ENCODE data around the gene CCND1. TPM values are rescaled to one million over a fixed set of nuclear protein-coding genes. Genes with fewer than 3 reads are reported as not detected.

CCND1 gene
- 480 and 562 TPM in 2 replicates for total RNA-seq (2012; rRNA removed)

DNA sequence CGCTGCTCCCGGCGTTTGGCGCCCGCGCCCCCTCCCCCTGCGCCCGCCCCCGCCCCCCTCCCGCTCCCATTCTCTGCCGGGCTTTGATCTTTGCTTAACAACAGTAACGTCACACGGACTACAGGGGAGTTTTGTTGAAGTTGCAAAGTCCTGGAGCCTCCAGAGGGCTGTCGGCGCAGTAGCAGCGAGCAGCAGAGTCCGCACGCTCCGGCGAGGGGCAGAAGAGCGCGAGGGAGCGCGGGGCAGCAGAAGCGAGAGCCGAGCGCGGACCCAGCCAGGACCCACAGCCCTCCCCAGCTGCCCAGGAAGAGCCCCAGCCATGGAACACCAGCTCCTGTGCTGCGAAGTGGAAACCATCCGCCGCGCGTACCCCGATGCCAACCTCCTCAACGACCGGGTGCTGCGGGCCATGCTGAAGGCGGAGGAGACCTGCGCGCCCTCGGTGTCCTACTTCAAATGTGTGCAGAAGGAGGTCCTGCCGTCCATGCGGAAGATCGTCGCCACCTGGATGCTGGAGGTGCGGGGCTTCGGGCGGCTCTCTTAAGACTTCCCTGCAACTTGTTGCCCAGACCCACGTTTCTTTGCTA, at the start of gene CCND1:
TSS of gene CCND1 (plus strand) at position 162 of the 587 bp plus-strand sequence. CDS start at position 320, 158 bp downstream.
- Histone ChIP-seq H3K36me3 (ENCODE audit: insufficient read depth, low read length) (peaks cover 30% of the 10 kb centered on the region), H3K4me3 (ENCODE audit: low read length) (peak within 1 kb of the TSS; percentile 100), H3K27me3 (ENCODE audit: control insufficient read depth, insufficient read depth, low read length) (no peaks in the 10 kb centered on the region), H3K4me2 (ENCODE audit: low read length) (peak within 1 kb of the TSS; percentile 94), H3K9me3 (replicated peaks; ENCODE audit: low read length) (no peaks in the 10 kb centered on the region), H3K4me1 (ENCODE audit: control insufficient read depth, insufficient read depth, low read length) (peaks cover 60% of the 10 kb centered on the region), H3K9ac (ENCODE audit: low read depth, low read length) (peak within 1 kb of the TSS; percentile 99)

DNA sequence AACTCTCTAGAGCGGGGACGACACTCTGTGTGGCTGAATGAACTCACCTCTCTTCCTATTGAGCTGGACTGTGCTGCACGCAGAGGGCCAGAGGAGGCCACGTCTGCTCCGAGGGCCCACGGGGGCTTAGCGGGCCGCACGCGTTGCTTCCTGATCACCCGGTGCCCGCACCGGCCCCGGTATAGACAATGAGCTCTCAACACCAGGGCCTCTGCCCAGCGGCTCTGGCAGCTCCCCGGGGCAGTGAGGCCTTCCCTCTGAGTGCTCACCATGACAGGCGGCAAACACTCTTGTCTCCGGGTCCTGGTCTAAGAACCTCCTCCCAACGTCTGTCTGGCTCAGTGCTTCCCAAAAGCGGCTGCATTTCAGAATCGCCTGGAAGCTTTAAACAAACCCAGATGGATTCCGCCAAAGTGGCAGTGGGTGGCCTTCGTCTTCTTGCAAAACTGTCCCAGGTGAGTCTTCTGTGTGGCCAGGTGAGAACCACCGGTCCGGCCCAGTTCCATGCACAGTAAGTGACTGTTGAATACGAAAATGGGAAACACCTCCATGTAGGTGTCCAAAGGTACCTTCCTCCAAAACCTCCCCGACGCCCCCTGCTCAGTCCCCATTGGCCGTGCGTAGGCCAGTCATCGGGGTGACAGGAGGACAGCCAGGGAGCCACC, 47.8 kb upstream of the CCND1 start:
- Histone ChIP-seq H3K9me3 (replicated peaks; ENCODE audit: low read length) (no peaks in the 10 kb centered on the region), H3K4me3 (ENCODE audit: low read length) (no peak overlapping the region), H3K4me2 (ENCODE audit: low read length) (no peak overlapping the region), H3K27me3 (ENCODE audit: control insufficient read depth, insufficient read depth, low read length) (no peaks in the 10 kb centered on the region), H3K9ac (ENCODE audit: low read depth, low read length) (no peak overlapping the region), H3K36me3 (ENCODE audit: insufficient read depth, low read length) (no peaks in the 10 kb centered on the region), H3K4me1 (ENCODE audit: control insufficient read depth, insufficient read depth, low read length) (peaks cover 7% of the 10 kb centered on the region)

DNA sequence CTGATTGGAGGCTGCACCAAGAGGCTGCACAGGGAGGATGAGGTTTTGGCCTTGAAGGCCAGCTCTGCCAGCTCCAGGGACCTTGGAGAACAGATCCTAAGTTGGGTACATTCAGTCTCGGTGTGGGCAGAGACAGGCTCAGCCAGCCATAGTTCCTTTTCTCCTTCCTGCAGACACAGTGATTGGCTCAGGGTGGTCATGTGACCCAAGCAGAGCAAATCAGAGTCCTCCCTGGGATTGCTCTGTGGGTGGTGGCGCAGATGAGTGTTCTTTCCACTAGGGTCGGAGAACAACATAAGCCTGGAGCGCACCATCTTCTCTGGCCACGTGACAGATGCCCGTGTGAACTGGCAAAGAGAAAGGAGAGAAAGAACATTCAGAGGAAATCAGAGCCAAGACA, 47.1 kb upstream of the CCND1 start:
- H3K36me3 ChIP-seq (ENCODE audit: insufficient read depth, low read length), result no peaks in the 10 kb centered on the region
- H3K9ac ChIP-seq (ENCODE audit: low read depth, low read length), result no peak overlapping the region
- H3K4me2 ChIP-seq (ENCODE audit: low read length), result no peak overlapping the region
- no peak overlapping the region for H3K4me3 ChIP-seq (ENCODE audit: low read length)
- H3K27me3 ChIP-seq (ENCODE audit: control insufficient read depth, insufficient read depth, low read length), result no peaks in the 10 kb centered on the region
- H3K4me1 ChIP-seq (ENCODE audit: control insufficient read depth, insufficient read depth, low read length), result no peaks in the 10 kb centered on the region
- H3K9me3 ChIP-seq (replicated peaks; ENCODE audit: low read length), result no peaks in the 10 kb centered on the region

DNA sequence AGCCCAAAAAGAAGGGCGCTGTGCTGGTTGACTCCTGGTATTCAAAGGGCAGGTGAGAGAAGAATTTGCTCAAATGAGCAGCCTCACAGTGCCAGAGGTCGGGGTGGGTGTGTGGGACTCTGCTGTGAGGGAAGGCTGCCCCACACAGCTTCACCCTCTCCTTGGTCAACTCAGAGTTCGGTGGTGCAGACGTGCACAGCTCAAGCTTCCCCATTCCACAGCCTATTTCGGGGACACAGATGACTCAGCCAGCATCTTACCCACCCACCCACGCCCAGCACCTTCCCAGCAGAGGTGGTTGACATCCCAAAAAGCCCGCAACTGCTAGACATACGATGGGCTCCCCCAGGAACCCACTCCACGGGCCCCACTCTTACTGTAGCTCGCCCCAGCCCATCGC, 46.5 kb upstream of the CCND1 start:
- Histone ChIP-seq H3K36me3 (ENCODE audit: insufficient read depth, low read length) (no peaks in the 10 kb centered on the region), H3K9me3 (replicated peaks; ENCODE audit: low read length) (no peaks in the 10 kb centered on the region), H3K4me2 (ENCODE audit: low read length) (no peak overlapping the region), H3K4me1 (ENCODE audit: control insufficient read depth, insufficient read depth, low read length) (peaks cover 4% of the 10 kb centered on the region), H3K27me3 (ENCODE audit: control insufficient read depth, insufficient read depth, low read length) (no peaks in the 10 kb centered on the region), H3K4me3 (ENCODE audit: low read length) (no peak overlapping the region), H3K9ac (ENCODE audit: low read depth, low read length) (no peak overlapping the region)

DNA sequence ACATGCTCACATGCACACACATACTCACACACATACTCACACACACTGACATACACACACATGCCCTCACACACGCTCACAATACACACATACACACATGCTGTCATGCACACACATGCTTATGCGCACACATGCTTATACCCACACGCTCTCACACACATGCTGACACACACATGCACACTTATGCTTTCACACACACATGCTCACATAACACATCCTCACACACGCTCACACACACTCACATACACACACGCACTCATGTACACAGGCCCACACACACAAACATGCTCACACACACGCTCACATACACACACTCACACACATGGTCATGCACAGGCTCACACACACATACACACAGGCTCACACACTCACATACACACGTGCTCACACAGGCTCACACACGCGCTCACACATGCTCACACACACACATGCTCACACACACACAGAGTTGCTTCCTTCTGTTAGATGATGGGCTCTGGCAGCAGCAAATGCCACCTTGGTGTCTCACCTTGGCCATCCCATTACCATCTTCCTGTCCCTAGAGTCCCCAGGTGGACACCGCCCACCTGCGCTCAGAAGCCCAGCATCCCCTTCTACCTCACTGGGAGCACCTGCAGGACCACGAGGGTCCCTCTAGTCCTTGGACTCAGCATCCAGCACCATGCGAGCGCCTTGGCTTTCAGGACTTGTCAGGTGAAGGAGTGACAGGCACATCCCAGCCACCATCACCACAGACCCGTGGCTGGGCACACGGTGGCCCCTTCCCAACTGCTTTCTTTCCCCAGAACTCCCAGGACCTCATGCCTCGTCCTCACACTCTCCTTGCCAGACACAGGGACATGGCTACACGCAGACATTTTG, 44.9 kb upstream of the CCND1 start:
- H3K4me3 ChIP-seq (ENCODE audit: low read length), result no peak overlapping the region
- H3K9ac ChIP-seq (ENCODE audit: low read depth, low read length), result no peak overlapping the region
- H3K36me3 ChIP-seq (ENCODE audit: insufficient read depth, low read length), result no peaks in the 10 kb centered on the region
- peaks cover 6% of the 10 kb centered on the region for H3K4me1 ChIP-seq (ENCODE audit: control insufficient read depth, insufficient read depth, low read length)
- H3K9me3 ChIP-seq (replicated peaks; ENCODE audit: low read length), result no peaks in the 10 kb centered on the region
- no peaks in the 10 kb centered on the region for H3K27me3 ChIP-seq (ENCODE audit: control insufficient read depth, insufficient read depth, low read length)
- H3K4me2 ChIP-seq (ENCODE audit: low read length), result no peak overlapping the region

DNA sequence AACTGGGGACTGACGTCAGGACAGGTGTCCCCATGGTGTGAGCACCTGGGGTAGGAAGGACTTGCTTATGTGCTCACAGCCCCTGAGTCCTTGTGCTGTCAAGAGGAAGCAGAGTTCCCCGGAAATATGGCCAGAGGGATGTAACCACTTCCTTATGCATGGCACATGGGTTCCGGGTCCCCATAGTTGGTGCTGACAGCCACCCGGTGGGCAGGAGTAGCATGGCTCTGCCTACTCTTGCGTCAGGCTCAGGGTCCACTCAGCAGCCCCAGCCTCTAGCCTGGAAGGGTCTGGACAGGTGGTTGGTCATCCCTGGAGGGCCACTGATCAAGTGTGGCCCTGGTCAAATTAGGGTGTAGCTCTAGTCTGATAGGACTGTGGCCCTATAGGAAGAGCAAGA, 42.8 kb upstream of the CCND1 start:
- peaks cover 6% of the 10 kb centered on the region for H3K4me1 ChIP-seq (ENCODE audit: control insufficient read depth, insufficient read depth, low read length)
- peaks cover 8% of the 10 kb centered on the region for H3K27me3 ChIP-seq (ENCODE audit: control insufficient read depth, insufficient read depth, low read length)
- H3K4me2 ChIP-seq (ENCODE audit: low read length), result no peak overlapping the region
- H3K4me3 ChIP-seq (ENCODE audit: low read length), result no peak overlapping the region
- no peak overlapping the region for H3K9ac ChIP-seq (ENCODE audit: low read depth, low read length)
- H3K36me3 ChIP-seq (ENCODE audit: insufficient read depth, low read length), result no peaks in the 10 kb centered on the region
- no peaks in the 10 kb centered on the region for H3K9me3 ChIP-seq (replicated peaks; ENCODE audit: low read length)

DNA sequence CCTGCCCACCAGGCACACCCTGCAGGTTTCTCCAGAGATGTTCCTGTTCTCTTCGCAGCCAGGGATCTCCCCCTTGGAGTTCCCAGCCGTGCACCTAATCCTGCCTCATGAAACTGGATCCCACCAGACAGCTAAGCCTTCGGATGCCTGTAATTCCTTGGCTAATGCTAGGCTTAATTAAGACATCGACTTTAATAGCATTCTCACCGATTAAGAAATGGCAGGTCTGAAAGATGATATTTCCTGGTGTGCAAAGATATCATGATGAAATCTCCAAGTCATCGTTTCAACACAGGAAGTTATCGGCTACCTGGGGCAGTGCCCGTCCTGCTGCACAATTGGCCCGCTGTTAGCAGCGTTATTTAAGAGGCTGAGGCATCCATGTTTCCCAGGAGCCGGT, 41.5 kb upstream of the CCND1 start:
- no peaks in the 10 kb centered on the region for H3K36me3 ChIP-seq (ENCODE audit: insufficient read depth, low read length)
- H3K4me3 ChIP-seq (ENCODE audit: low read length), result no peak overlapping the region
- H3K4me1 ChIP-seq (ENCODE audit: control insufficient read depth, insufficient read depth, low read length), result peaks cover 6% of the 10 kb centered on the region
- peaks cover 9% of the 10 kb centered on the region for H3K27me3 ChIP-seq (ENCODE audit: control insufficient read depth, insufficient read depth, low read length)
- H3K4me2 ChIP-seq (ENCODE audit: low read length), result no peak overlapping the region
- H3K9me3 ChIP-seq (replicated peaks; ENCODE audit: low read length), result no peaks in the 10 kb centered on the region
- no peak overlapping the region for H3K9ac ChIP-seq (ENCODE audit: low read depth, low read length)

DNA sequence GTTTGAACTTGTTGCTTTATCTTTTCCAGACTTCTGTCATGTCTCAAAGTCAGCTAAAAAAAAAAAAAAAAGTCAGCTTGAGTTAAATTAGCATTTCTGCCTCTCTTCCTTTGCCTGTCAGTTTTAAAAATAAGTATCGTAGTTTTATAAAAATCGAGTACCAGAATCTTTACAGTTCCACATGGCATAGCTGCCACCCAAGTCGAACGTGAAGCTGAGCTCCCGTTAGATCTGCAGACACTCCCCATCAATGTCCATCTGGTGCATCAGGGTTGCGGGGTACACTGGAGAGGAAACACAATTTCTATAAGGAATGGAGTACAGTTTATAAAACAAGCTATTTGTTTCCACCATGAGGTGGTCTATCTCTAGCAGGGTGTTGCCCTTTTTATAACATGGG, 41.0 kb upstream of the CCND1 start:
- H3K27me3 ChIP-seq (ENCODE audit: control insufficient read depth, insufficient read depth, low read length), result peaks cover 9% of the 10 kb centered on the region
- H3K4me2 ChIP-seq (ENCODE audit: low read length), result no peak overlapping the region
- no peaks in the 10 kb centered on the region for H3K36me3 ChIP-seq (ENCODE audit: insufficient read depth, low read length)
- peaks cover 6% of the 10 kb centered on the region for H3K4me1 ChIP-seq (ENCODE audit: control insufficient read depth, insufficient read depth, low read length)
- no peak overlapping the region for H3K4me3 ChIP-seq (ENCODE audit: low read length)
- H3K9ac ChIP-seq (ENCODE audit: low read depth, low read length), result no peak overlapping the region
- H3K9me3 ChIP-seq (replicated peaks; ENCODE audit: low read length), result no peaks in the 10 kb centered on the region

DNA sequence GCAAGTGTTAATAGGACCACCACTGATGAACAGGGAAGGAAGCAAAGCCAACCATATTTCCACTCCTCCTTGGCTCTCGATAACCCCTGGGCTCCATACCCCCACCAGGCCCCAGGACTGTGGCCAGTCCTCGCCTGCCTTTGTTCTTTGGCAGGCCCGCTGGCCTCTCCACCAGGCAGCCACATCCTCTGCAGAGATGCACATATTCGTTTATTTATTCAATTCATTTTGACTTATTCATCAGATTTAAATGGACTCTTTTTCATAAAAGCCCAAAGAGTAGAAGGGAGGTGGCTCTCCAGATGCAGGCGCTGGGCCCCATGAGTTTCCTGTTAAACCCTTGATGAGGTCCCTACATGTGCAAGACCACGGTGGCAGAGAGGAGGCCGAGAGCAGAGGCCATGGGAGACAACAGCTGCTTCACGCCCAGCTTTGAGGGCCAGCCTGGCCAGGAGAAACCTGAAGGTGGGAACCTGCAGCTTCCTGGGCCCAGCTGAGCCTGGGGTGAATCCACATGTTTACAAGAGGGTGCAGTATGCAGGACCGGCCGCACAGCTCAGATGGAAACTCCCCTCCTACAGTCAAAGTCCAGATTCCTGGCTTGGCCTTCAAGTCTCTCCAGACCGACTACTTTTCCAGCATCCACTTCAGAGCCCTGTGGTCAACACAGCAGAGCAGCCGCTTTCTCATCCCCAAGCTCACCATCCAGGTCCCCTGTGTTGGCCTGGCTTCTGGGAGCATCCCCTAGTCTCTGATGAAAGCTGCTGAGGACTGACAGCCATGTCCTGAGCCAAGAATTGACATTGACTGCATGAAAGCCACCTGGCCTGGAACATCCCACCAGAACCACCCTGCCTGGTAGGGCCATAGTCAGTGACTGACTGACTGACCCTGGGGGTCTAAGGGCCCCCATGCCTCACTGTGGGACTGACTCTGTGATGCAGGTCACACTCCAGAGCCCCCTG, 39.7 kb upstream of the CCND1 start:
- H3K36me3 ChIP-seq (ENCODE audit: insufficient read depth, low read length), result no peaks in the 10 kb centered on the region
- H3K4me2 ChIP-seq (ENCODE audit: low read length), result no peak overlapping the region
- peaks cover 11% of the 10 kb centered on the region for H3K27me3 ChIP-seq (ENCODE audit: control insufficient read depth, insufficient read depth, low read length)
- H3K4me3 ChIP-seq (ENCODE audit: low read length), result no peak overlapping the region
- H3K9ac ChIP-seq (ENCODE audit: low read depth, low read length), result no peak overlapping the region
- no peaks in the 10 kb centered on the region for H3K9me3 ChIP-seq (replicated peaks; ENCODE audit: low read length)
- H3K4me1 ChIP-seq (ENCODE audit: control insufficient read depth, insufficient read depth, low read length), result peaks cover 6% of the 10 kb centered on the region

DNA sequence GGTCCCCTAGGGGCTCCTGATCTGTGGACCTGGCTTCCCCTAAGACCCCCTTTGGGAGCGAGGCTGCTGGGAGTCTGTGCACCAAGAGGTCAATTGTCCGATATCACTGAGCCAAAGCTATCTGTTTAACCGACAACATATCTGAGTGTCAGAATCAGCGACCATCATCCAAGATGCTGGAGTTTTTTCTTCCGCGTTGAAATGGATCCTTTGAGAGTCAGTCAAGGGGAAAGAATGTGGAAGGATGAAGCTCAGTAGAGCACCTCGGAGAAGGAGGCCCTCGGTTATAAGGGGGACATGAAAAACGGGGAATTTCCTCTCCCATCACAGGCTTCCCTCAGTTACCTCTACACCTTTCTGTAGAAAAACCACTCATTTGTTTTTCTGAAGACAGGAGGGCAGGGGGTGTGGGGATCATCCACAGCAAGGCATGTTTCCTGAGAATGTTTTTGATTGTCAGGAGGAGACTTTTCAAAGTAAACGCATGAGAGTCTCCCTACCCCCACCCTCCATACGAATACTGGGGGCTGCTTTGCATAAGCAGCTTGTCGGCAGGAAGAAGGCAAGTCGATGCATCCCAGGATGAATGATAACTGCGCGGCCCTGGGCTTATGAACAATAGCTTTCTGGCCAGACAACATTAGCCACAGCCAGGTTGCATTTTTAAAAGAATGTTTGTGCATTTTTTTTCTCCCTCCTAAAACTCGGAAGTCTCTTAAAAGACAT, 37.7 kb upstream of the CCND1 start:
- H3K4me2 ChIP-seq (ENCODE audit: low read length), result no peak overlapping the region
- no peaks in the 10 kb centered on the region for H3K9me3 ChIP-seq (replicated peaks; ENCODE audit: low read length)
- H3K4me1 ChIP-seq (ENCODE audit: control insufficient read depth, insufficient read depth, low read length), result peaks cover 6% of the 10 kb centered on the region
- no peaks in the 10 kb centered on the region for H3K36me3 ChIP-seq (ENCODE audit: insufficient read depth, low read length)
- H3K9ac ChIP-seq (ENCODE audit: low read depth, low read length), result no peak overlapping the region
- H3K27me3 ChIP-seq (ENCODE audit: control insufficient read depth, insufficient read depth, low read length), result peaks cover 13% of the 10 kb centered on the region
- H3K4me3 ChIP-seq (ENCODE audit: low read length), result no peak overlapping the region
